GM21367 (cell line): ENCODE data around the gene ATP8B3.

ENCODE experiments used
- ATAC-seq: cut with Tn5 transposase; IDR thresholded peaks from one replicate; pipeline ENCODE4 v1.9.1; 2021; ENCODE audit not compliant: unreplicated experiment

The ATP8B3 gene

GRCh38 chr19:1746401-1747284 is 65.4 kb downstream of the ATP8B3 start:
- ATAC-seq: no peak

- ATAC-seq: no peak
Observed at GRCh38 chr19:1745589-1746031, 66.5 kb downstream of the ATP8B3 start.

- ATAC-seq: no peak
Observed at GRCh38 chr19:1744822-1745563, 67.1 kb downstream of the ATP8B3 start.

GRCh38 chr19:1744133-1744665 is 67.9 kb downstream of the ATP8B3 start:
- ATAC-seq: no peak

- no peak for ATAC-seq
Observed at GRCh38 chr19:1742989-1743696, 68.9 kb downstream of the ATP8B3 start.

GRCh38 chr19:1739960-1740629 is 72.0 kb downstream of the ATP8B3 start:
- no peak for ATAC-seq

GRCh38 chr19:1736927-1737326 is 75.1 kb downstream of the ATP8B3 start:
- no peak for ATAC-seq

GRCh38 chr19:1736280-1736679 is 75.8 kb downstream of the ATP8B3 start:
- no peak for ATAC-seq

- ATAC-seq: no peak
Observed at GRCh38 chr19:1734321-1734966, 77.6 kb downstream of the ATP8B3 start.
